NCI-H2029 (cell line): Measurements from ENCODE around the gene ARHGDIB.

Experiments used
- DNase-seq: peaks from one replicate; lab custom pipeline; 2025; lab: John Stamatoyannopoulos, UW

Gene ARHGDIB

DNA sequence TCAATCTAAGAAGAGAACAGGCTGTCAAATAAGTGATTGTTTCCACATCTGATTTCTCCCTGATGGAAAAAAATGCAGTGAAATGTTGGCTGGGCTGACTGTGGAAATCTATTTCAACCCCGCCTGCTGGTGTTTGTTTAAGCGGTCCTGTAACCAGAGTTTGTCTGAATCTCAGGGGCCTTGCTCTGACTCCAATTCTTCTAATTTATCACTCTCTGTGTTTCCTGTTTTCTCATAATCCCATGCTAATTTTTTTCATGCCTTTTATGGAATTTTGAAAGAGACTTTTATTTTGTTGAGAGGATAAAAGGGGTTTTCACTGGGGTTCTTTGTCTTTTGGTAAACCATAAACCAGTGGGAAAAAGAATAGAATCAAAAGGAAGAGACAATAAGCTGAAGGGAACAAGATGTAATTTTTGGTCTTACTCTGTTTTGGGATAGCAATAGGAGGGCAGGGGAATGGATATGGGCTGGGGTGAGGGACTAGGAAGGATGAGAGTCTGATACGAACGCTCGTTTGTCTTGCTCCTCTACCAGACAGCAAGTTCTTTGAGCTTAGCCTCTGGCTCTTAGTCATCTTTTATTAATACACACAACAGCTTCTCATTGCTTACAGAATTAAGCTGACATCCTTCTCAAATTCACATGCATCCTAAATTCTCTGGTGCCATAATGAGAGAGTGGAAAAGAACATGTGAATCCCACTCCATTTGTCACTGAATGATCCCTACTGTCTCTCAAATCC is 67.7 kb downstream of the ARHGDIB start:
- no peak for DNase-seq

DNA sequence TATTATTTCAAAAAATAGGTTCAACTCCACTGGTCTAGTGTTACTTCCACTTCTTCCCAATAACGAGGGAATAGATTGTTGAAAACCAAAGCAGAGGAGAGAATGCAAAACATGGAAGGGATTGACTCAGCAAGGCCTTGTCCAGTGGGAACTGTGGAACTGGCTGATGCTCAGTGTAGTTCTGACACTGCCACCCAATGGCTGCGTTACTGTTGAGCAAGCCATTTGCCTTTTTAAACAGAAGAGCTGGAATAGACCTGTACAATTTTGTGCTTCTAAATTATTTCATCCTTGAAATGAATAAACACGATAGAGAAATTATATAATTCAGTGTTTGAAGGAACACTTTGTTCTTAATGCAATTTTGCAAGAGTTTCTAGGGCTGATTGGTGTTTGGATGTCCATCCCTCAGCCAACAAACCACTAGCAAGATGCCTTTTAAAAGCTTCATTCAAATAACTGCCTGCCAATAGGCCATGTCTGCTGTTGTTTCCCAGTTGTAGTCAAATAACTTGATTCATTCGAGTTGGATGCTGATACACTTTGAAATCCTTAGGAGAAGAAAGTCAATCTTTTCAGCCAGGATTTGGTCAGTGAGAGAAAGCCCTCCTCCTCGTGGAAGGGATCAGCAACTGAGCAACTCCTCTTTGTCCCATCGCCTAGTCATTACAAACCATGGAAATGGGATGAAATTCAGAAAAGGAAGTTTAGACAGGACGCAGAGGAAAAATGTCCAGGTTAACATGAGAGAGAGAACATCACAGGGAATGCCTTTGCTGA is 68.5 kb downstream of the ARHGDIB start:
- no peak for DNase-seq
